ENCODE results near the gene MICAL3.
"Not testable (repeated sequence)": the region's sequence is repeated elsewhere in the genome, so short reads cannot be mapped to it uniquely, and the experiment has no call there.

Gene MICAL3

DNA sequence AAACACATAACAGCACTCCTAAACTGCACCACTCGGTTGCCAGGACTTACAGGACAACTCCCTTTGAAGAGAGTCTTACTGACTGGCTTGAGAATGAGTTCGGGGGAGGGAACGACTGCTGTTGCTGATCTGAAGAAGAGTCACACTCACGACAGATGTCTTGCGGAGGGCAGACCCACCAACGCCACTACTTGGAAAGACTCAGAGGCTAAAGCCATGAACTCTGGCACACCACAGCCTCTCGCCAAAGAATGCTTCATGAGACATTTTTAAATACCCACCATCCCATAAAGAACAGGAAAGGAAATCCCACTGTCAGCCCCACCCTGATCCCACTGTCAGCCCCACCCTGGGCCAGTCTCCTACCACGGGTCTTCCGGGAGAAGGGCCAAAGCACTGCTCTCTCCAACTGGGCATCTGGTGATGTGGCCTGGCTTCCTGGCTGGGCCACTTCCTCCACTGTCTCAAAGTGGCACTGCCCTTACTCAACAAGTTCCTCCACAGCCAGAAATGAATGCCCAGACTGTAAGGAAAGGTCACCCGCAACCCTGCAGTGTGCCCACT, 73.6 kb downstream of the MICAL3 start:
- no peak for DNase-seq

DNA sequence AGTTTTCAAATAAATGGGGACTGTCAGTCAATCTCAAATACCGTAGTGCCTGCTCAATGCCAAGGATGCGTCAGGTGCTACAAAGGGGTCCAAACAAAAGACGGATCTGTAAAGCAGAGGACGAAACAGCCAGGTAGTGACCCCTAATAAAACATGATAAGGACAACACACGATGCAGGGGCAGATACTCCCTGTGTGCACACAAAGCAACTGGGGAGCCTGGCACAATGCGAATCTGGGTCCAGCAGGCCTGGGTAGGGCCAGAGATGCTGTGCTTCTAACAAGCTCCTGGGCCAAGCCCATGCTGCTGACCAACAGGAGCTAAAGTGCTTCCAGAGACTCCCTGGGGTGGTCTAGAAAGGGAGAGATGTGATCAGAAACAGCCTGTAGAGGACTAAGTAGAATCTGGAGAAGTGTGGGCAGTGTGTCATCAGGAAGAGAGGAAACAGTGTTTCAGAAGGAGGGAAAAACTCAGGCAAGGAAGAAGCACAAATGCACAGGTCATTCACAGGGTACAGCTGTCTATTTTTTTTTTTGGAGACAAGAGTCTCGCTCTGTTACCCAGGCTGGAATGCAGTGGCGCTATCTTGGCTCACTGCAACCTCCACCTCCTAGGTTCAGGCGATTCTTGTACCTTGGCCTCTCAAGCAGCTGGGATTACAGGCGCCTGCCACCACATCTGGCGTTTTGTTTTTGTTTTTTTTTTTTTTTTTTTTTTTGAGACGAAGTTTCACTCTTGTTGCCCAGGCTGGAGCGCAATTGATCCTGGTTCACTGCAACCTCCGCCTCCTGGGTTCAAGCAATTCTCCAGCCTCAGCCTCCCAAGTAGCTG, 74.5 kb downstream of the MICAL3 start:
- peak; percentile 56 for DNase-seq

DNA sequence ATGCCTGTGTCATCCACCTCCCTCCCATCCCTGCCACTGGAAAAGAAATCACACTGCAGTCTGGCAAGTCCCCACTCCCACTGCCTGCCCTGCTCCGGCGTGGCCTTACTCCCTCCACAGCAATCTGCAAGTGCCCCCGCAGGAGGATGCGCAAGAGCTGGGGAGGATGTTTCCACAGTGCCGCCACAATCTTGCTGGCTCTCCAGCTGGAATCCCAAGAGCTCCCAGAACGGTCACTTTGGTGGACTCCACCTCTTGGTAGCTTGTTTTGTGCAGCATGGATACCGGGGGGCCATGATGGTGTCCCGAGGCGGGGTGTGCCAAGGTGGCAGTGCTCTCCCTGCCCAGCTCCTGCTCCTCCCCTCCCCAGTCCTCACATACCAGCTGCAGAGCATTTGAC, 76.3 kb downstream of the MICAL3 start:
- no peak for DNase-seq

DNA sequence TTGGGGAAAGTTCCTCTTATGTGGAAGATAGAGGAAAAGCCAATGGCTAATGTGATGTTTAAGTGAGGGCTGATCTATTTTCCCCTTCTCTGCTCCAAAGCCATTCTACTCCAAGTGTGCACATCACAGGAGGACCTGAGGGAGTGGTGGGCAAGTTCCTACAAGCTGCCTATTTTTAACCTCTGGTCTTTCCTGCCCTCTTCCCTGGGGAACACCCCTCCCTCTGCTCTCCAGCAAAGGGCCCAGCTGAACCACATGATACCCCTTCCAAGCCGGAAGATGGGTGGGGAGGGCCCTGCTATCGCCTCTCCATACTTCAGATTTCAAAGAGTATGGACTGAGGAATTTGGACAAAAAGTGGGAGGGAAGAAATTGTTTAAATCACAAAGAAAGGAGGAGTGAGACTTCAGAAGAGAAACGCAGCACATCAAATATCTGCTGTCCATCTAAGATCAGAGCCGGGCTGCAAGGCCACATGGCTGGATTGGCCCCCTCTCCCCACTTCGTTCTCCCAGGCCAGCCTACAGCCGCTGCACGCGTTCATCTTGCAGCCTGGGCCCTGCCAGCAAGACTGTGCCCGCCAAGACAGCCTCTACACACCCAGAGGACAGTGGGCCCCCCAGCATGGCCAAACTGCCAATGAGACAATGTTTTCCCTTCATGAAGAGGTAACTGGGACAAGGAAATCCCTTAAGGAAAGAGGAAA, 77.5 kb downstream of the MICAL3 start:
- DNase-seq = no peak

DNA sequence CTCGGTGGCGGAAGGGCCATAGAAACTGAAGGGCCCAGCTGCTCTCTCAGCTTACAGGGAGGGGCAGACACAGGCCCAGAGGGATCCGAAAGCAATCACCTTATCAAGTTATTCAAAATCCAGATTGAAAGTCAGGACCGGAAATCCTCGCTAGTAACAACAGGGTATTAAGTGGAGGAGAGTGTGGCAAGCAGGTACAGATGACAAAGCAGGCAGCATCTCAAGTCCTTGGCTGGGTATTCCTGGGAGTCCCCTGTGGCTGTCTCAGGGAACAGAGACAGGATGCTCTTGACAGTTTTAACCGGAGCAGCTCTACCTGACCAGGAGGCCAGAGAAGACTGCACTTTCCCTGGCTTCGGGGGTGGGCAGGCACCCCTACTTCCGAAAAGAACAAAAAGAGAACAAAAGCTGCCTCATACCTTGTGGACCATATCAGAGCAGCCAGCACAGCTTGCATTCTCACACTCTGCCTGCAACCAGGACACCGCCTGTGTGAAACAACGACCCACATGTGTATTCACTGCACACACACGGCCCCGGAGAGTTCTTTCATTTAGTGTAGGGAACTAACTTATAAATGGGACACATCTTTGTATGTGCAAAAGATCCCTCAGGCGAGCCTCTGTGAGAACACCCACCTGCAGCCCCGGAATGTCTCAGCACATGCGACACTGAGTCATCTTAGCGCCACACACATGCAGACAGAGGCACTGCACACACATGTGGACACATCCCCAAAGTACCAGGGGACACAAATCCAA, 78.3 kb downstream of the MICAL3 start:
- DNase-seq = no peak

DNA sequence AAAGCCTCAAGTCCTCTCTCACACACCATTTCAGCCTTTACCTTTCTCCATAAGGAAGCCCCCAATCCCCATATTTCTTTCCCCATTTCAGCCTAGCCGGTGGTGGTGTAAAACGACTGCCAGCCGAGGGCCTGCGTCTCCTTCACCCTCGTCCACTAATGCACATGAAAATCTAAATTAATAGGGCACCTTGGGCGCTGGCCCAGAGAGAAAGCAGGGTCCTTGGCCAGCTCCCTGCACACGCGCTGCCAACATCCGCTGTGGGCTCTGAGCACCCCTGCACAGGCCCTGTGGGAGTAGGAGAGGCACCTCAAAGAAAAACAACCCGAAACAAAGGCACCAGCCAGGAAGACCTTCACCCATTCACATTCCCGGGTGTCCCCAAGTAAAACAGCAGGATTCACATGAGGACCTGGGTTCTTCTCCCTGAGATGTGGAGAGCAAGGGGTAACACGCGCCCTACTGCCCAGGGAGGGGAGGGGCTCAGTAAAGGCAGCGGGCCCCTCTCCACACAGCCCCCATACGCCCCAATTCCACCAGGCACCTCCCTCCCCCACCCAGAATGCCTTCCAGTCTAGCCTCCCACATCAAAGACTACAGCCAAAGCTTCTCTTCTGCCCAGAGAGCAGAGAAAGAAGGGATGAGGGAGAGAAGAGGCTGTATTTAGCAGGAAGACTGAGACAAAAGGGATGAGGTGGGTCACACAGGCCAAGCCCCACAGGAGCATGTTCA, 79.0 kb downstream of the MICAL3 start:
- DNase-seq = no peak

DNA sequence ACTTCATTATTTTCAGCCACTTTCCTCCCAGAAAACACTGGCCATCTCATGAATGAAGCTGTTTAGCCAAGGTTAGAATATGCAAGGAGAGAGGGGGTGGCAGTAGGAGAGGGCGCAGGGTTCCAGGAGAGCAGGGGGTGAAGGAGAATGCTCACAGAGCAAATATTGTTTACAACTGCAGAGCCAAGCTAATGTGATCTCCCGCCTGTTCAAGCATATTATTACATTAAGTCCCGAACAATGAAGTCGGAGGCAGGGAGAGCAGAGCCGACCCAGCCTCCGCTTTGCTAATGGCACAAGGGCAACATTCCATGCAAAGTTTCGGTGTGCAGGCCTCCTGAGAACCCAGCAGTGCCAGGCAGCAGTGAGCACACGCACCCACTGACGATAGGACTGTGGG, 80.1 kb downstream of the MICAL3 start:
- DNase-seq = peak; percentile 37

DNA sequence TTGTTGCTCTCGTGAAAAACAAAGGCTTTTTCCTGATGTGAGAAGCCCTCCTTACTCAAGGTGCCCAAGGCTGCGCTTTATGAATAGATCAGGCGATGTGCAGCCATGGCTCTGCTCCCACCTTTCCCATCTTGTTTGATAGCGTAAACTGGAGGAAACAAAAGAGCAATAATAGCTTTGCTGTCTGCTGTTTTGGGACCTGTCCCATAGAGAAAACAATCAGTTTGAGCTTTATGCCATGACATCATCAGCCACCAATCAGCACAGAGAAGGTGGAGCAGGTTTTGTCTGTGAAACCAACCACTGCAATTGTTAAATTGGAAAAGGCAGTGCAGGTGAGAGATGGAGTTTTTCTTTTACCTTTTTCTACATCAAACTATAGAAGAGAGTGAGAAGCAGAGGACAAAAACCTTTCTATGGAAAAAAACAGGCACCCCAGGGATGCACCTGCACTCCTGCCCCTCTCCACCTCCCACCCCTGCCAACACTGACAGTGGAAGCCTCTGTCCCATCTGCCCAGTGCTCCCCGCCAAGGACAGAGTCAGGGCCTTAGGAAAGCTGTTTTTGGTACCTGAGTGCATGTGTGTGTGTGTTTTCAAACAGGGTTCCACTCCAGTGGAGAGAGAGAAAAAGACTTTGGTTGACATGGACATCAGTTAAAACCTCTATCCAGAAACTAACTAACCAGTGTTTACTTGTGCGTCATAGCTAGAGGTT, 80.7 kb downstream of the MICAL3 start:
- DNase-seq = peak; percentile 37

DNA sequence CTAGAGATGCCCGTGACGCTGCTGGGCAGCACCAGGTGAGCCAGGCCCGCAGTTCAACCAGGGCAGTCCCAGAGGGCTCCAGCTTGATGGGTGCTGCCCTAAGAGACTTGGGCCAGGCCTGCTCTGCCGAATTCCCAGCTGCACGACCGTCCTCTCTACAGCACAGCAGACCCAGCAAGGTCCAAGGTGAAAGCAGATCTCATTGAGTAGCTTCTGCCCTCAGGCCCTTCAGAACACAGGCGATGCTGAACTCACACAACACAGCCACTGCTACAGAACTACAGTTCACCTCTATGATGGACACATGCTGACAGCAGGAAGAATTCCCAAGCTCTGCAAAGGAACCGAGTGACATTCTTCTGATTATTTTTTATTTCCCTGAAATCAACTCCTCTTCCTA, 81.6 kb downstream of the MICAL3 start:
- DNase-seq = no peak

DNA sequence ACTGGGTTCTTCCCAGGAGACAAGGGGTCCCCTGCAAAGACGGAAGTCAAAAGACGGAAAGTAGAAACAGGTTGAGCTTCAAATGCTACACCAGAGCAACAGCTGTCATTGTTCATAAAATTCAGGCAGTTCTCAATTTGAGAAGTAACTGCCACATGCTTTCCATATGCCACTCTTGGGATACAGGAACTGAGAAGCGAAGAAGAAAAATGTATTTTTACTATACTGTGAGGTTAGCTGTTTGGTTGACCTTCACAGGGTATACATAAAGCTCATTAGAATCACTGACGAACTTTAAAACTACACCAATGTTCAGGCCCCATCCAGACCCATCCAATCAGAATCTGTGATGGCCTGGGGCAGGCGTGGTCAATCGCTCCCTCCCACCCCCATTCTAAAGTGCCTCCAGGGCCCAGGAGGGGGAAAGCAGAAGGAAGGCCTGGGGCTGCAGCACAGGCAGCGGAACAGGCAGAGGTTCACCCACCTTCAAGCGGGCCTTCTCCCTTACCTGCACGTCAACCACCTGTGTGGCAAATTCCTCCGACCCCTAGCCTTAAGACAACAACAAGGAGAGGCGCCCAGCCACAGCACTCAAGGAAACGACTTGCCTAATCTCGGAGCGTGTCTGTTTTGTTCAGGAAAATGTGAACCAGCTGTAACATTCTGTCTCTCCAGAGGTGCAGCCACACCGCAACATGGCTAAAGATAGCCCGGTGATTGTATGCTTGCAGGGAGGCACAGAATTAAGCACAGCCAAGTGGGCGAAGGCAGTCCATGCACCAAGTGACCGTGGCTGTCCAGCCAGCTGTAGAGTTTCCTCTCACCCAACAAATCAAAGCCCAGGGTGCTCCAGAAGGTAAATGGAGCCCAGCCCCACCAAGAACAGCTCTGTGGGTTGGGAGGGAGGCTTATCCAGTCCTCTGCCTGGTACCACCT, 82.6 kb downstream of the MICAL3 start:
- DNase-seq = no peak

DNA sequence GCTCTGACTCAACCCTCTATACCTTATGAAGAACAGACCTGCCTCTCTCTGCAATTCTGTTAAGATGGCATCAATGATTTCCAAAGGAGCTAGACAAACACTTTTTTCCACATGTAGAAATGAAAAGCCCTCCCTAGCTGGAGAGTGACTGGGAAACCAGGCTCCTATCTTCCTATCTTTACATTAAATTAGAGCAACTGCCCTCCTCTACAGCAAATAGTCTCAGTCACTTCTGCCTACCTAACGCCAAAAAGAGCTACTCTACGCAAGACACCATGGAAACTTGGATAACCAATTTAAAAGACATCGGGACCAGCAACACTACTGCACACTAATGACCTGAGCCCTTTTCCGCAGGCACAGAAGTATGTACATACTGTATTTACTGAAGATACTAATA, 84.8 kb downstream of the MICAL3 start:
- DNase-seq = no peak

DNA sequence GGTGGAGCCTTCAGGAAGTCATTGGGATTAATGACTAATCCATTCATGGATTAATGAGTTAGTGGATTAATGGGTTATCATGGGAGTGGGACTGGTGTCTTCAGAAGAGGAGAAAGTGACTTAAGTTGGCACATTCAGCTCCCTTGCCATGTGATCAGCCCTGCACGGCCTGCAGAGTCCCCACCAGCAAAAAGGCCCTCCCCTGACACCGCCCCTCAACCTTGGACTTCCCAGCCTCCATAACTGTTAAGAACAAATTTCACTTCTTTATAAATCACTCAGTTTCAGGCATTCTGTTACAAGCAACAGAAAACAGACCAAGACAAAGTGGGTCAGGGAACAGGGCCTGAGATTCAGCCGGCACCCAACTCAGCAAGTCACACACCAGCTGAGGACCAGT, 85.3 kb downstream of the MICAL3 start:
- DNase-seq = no peak

DNA sequence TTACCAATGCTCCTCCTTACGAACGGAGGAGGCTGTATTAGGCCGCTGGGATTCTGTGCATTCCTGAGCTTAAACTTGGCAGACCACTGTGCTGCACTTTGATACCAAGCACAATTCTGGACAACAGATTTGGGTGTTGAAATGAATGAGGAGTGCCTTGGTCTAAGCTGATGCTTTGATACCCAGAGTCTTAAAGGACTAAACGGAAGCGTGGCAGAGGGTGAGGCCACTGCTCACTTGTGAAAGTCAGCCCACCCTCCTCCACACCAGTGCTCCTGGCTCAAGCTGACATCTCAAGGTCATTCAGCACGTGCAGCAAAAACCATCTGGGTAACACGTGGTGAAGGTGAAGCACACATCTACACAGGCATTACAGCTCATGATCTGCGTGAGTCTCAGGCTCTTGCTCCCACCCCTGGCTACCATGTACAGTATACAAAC, 85.9 kb downstream of the MICAL3 start:
- no peak for DNase-seq

DNA sequence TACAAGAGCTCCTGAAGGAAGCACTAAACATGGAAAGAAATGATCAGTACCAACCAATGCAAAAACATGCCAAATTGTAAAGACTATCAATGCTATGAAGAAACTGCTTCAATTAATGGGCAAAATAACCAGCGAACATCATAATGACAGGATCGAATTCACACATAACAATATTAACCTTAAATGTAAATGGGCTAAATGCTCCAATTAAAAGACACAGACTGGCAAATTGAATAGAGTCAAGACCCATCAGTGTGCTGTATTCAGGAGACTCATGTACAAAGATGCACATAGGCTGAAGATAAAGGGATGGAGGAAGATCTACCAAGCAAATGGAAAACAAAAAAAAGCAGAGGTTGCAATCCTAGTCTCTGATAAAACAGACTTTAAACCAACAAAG, 91.9 kb downstream of the MICAL3 start:
- DNase-seq = not testable (repeated sequence)

DNA sequence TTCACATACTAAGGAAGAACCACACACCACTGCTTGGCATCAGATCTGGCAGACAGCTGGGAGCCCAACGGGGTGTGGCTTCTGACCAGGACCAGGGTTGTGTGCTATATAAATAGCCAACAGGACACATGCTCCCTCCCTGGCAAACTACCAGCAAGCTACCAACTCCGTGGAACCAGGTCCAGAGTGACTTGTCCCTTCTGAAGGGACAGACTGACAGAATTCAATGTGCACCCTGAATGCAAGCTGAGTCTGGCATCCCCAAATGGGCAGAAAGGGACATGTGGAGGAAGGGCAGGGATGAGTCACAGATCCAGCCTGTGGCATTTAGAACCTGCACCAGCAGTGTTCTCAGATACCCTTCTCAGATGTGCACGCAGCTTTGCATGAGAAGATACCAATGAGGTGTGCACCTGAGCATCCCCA, 92.9 kb downstream of the MICAL3 start:
- DNase-seq = no peak

DNA sequence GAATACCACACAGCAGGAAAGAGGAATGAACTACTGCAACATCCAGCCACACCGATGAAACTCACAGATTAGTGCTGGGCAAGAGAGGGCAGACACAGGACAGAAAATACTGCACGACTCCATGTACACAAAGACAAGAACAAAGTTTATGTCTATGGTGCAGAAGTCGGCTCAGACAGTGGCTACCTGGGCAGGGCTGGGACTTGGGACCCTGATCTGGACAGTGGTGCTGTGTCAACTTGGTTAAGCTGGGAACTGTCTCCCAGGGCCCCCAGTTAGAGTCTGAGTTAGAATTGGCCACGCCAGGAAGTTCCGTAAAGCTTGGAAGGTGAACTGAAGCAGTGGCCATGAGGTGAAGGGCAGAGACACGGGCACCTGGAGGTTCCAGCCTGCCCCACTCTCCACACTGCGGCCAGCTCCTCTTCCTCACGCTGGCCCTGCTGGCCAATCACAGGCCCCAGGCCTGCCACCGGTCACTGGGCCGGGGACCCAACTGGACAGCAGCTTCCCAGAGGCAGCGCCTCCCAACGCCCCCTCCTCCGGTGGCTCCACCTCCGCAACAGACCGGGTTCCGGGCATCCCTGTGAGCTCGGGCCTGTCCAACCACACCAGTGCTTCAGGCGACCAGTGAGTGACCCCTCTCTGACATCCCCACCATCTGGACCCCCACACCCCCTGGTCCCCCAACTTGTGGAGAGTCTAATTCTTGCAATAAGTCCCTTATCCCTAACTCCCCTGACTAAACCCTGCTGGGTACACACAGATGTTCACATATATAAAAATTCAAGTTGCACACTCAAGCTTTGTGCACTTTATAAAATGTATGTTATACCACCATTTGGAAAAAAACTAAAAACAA, 93.7 kb downstream of the MICAL3 start:
- no peak for DNase-seq

DNA sequence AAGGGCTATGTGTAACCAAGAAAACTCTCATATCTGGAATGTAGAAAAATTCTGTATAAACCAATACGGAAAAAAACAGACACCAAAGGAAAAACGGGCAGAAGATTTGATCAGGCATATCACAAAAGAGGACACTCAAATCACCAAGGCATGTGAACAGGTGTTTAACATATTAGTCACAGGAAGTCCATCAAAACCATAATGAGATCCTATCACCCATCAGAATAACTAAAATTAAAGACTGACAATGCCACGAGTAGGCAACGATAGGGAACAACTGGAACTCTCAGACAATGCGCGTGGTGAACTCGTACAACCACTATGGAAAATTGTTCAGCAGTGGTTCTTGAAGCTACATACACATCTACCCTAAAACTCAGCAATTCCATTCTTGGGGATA, 94.5 kb downstream of the MICAL3 start:
- no peak for DNase-seq

DNA sequence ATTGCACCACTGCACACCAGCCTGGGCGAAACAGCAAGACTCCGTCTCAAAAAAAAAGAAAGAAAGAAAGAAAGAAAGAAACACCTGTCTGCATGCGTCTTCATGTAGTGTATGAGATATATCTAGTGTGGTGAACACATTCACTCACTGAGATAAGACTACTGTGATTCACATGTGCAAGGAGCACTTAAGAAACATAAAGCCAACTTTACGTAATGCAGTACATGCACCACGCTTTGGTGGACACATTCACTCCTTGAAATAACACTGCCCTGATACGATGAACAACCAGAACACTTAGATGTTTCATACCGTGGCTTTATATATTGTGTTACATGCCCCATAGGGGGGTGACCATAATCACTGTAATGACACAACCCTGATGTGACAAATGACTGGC, 96.0 kb downstream of the MICAL3 start:
- DNase-seq = no peak

DNA sequence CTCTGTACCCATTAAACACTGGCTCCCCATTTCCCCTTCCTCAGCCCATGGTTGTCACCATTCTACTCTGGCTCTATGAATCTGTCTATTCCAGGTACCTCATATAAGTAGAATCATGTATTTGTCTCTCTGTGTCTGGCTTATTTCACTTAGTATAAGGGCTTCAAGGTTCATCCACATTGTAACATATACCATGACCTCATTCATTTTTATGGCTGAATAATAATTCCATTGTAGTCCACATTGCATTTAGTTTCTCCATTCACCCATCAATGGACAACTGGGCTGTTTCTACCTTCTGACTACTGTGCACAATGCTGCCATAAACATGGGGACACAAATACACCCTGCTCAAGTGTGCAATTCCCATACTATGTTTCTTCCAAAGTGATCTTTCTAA, 97.3 kb downstream of the MICAL3 start:
- no peak for DNase-seq

DNA sequence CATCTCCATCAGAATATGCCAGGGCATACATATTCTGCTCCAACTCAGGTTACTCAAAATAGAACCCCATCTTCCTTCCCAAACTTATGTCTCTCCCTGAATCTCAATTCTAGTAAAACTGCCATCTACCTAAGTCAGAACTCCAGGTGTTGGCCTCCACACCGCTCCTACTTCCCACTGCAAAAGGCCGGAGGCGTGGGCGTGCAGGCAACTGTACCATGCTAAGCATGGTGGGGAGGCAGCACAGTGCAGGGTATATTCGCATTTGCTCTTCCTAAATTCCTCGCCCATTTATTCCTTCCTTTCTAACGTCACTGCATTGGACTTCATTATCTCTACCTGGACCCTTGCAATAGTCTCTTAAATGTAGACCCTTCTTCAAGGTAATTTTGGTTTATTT, 97.8 kb downstream of the MICAL3 start:
- no peak for DNase-seq
